GM19193 (cell line): ENCODE data around the gene DEGS2.

Experiments
- POLR2A ChIP-seq: IDR thresholded peaks from 4 replicates; pipeline ENCODE4 v1.6.1; 2011; ENCODE audit not compliant: insufficient read depth, insufficient read length; ENCODE audit errors: extremely low read depth

Gene DEGS2

DNA sequence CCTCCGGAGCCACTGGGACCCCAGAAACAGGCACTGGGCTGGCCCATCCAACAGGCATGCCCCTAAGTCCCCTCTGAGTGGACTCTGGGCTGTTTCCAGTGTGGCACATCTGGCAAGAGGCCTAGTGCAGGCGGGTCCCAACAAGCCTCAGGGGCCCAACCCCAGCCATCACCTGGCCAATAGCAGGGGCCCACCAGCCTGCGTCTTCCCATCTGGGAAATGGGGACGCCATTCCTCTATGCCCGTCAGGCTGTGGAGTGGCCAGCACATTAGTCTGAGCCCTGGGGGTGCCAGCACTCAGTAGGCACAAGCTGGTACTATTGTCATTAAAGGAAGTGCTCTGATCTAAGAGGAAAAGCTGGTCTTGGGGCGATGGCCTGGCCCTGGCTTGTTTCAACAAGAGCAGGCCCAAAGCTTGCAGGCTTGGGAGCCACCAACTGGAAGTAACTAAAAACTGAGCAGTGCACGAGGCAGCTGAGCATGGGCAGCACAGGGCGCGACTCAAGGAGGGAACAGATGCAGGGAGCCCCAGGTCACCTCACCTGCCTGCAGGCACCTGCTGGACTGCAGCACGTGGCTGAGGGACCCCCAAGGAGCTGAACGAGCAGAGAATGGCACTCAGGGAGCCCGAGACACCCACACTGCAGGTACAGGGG lies 8.4 kb downstream of the DEGS2 start:
- TF ChIP-seq POLR2A: no peak

DNA sequence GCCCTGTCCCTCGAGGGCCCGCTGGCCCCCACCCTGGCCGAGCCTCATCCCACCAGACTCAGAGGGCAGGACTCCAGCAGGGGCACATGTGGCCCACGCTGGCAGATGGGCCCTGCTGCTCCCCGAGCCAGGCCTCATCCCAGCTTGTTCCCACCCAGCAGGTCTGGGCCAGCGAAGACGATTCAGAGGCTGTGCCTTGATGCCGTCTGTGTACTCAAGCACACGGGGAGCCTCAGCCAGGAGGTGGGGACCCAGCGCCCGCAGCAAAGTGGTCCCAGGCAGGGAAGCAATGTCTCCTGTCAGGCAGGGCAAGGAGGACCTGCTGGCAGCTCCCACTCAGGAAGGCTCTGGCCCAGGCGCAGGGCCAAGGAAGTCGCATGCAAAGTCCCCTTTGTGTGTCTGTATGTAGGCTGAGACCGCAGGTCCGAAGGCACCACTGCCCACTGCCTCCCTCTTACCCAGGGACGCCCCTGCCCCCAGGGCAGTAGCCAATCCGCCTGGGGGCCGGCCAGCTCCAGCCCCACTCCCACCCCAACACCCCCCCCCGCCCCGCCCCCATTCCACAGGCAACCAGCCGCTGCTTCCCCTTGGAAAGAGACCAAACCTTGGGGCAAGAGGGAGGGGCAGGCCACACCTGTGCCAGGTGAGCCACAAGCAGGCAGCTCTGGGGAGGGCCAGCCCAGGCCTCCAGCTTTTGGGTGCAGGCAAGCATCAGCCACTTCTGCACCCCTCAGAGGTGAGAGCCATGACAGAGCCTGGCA lies 9.4 kb downstream of the DEGS2 start:
- no peak for TF ChIP-seq POLR2A

DNA sequence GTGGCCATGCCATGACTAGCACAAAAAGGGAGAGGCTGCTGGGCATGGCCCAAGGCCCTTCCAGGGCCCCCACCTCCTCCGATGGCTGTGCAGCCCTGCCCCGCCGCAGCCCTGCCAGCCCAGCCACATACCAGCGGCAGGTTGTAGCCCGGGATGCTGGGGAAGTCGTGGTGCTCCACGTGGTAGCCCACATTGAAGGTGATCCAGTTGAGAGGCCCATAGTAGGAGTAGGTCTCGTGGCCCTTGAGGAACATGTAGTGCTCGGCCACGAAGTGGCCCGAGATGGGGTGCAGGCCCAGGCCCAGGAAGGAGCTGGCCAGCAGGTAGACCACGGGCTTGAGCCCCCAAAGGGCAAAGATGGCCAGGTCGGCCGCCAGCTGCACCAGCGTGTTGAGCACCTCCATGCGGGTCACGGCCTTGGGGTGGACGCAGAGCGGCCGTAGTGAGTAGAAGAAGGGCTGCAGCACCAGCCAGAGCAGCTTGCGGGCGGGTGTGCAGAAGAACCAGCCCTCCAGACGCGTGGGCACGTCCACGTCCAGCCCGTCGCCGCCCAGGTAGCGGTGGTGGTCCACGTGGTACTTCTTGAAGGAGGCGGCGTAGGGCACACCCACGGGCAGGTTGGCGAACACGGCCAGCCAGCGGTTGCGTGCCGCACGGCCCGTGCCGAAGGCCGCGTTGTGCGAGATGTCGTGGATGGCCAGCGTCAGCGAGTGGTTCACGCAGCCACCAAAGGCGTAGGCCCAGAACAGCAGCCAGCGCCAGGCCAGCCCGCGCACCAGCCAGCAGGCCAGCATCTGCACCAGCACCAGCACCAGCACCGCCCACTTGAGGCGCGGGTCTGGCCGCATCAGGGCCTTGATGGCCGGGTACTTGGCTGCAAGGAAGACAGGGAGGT lies 10.4 kb downstream of the DEGS2 start:
- TF ChIP-seq POLR2A: no peak

DNA sequence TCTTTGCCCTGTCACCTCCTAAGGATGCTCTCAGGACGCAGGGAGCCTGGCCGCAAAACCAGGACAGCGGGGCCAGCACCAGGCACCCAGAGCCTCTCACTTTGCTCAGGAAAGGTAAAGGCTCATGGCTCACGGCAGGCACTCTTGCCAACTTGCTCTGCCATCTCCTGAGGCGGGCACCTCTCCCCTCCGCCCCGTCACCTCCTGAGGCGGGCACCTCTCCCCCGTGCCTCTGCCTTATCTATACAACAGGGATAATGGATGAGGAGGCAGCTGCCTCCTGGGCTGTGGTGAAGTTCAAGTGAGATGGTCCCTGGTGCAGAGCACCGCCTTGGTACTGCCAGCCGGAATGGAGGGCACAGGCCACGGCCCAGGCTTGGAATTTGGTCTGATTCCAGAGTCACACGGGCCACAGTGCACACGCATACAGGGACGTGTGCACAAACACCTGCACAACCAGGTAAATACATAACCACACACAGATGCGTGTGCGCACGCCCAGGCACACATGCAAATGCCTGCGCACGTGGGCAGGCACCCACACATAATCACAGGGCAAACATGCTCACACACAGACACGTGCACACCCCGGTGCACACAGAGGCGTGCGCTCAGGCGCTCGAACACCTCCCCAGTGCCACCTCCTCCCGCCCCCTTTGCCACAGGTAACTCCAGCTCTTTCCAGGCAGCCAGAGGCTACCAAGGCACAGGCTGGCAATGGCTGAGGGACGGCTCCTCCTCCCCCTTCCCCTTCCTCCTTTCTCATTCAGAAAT lies 11.6 kb downstream of the DEGS2 start:
- no peak for TF ChIP-seq POLR2A

DNA sequence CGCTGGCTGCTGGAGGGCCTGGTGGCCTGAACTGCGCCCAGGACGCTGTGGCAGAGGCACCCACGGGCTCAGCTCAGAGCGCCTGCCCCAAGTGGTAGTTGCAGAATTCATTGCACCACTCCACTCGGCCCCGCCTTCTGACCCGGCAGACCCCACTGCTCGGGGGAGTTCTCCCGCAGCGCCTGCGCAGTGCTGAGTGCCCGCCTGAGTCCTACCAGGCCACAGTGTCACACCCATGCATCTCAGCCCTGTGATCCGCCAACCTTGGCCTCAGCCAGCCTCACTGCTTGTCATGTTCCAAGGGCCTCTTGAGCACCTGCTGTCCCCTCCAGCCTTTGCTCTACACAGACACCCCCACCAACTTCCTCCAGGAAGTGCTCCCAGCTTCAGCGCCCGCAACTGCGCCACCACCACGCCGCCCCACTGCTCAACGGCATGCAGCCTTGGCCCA lies 12.2 kb downstream of the DEGS2 start:
- TF ChIP-seq POLR2A: no peak

DNA sequence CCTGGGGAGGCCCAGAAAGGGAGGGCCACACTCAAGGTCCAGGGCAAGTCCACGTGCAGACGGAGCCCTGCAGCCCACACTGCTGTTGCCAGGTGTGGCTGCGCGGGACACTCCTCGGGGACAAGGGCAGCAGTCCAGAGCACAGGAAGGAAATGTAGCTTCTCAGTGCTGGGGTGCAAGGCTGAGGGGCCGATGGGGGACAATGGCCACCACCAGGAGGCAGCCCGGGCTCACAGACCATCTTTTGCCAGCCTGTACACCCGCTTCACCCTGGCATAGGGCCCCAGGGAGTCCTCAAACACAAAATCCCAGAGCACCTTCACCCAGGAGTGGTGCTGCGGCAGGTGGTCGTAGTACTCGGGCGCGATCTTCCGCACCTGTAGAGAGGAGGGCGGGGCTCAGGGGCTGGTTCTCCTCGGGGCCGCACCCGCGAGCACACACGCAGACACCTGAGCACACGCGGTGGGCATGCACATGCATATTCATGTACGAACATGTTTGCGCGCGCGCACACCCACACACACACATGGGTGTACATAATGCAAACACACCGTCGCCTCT lies 12.8 kb downstream of the DEGS2 start:
- no peak for TF ChIP-seq POLR2A

DNA sequence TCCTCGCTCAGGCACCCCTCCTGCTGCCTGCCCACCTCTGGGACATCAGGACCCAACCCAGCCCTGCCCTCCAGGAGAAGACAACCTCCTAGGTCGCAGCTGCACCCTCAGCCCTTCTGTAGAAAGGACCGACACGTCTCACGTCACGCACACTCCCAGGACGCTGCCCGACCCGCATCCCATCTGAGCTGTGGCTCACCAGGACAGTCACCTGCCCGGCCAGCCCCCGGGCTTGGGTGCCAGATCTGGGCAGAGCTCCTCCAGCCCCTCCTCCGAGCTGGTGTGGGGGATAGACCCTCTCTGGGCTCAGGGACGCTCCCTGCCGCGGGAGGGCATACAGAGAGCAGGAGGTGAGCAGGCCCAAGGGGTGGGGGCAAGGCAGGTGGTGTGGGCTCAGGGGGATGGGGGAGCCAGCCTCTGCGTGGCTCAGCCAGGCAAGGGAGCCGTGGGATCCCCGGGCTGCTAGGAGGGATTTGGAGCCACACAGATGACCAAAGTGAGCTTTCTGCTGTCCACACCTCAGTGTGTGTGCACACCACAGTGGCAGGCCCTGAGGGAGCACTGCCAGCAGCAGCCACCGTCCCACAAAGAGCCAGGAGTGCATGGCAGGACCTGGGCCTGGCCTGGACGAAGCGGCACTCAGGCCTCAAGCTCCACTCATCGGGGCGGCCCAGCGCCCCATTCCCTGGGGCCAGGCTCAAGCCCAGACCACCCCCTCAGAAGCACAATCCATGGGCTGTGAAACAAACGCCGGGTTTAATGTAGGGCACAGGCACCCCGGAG lies 13.6 kb downstream of the DEGS2 start:
- no peak for TF ChIP-seq POLR2A

DNA sequence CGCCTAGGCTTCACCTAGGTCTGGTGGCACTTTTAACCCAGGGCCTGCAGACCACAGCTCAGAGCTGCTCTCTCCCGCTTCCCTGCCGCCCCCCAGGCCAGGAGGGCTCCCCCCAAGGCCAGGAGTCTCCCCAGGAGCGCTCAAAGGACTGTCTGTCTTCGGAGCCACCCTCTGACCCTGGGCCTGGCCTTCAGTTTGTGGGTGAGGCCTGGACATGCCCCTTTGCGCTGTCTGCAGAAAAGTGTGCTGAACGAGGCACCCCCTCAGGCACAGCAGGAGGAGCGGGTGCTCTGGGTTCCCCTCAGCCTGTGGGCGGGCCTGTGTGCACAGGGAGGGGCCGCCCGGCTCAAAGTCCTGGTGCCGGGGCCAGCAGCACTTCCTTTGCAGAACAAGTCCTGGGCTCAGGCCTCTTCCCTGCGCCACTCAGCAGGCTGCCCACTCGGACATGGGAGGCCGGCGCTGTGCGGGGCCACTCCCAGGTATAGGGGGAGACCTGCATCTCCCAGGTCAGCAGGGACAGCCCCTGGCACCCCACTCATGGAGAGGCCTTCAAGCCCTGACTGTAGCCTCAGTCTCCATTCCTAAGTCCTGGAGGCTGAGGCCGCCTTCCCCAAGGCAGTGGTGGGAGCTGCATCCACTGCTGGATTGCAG lies 14.3 kb downstream of the DEGS2 start:
- TF ChIP-seq POLR2A: no peak

DNA sequence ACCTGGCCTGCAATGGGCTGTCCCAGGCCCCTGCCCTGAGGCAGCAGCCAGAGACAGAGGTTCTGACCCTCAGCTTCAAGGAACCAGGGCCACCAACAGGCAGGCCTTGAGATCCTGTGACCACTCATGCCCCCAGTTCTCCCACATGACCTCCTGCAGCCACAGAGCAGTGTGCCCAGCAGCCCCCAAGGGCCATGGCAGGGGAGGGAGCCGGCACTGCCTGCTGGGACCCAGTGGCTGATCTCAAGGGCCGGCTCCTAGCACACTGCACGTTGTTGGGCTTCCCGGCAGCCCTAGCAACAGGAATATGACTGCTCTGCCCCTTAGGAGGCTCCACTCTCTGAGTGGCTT lies 14.8 kb downstream of the DEGS2 start:
- no peak for TF ChIP-seq POLR2A

DNA sequence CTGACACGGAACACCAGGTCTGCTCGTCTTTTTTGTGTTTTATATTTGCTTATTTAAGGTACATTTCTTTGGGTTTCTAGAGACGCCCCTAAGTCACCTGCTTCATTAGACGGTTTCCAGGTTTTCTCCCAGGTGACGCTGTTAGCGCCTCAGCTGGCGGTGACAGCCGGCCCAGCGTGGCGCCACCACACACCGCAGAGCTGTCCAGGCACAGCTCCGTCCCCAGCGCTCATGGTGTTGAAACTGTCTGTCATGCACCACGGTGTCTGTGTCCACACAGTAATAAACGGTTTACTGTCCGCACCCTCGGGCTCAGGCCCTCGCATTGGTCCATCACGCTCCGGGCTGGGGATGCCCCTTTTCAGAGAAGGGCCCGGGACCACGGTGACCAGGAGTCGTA lies 15.5 kb downstream of the DEGS2 start:
- TF ChIP-seq POLR2A: no peak

DNA sequence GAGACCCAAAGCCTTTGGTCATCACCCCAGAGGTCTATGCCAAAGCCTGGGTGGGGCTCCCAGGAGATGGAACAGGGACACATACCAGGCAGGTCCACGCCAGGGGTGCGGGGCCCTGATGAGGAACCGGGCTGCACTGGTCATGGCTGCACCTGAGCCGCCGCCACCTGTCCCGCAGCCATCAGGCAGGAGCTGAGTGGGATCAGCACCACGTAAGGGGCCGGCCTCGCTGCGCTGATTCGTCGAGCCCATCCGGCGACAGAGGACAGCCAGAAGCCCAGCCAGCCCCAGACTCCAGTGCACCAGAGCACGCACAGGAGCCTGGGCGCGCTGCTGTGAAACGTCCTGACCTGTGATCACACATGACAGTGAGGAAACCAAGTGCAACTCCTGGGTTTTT lies 15.9 kb downstream of the DEGS2 start:
- TF ChIP-seq POLR2A: no peak

DNA sequence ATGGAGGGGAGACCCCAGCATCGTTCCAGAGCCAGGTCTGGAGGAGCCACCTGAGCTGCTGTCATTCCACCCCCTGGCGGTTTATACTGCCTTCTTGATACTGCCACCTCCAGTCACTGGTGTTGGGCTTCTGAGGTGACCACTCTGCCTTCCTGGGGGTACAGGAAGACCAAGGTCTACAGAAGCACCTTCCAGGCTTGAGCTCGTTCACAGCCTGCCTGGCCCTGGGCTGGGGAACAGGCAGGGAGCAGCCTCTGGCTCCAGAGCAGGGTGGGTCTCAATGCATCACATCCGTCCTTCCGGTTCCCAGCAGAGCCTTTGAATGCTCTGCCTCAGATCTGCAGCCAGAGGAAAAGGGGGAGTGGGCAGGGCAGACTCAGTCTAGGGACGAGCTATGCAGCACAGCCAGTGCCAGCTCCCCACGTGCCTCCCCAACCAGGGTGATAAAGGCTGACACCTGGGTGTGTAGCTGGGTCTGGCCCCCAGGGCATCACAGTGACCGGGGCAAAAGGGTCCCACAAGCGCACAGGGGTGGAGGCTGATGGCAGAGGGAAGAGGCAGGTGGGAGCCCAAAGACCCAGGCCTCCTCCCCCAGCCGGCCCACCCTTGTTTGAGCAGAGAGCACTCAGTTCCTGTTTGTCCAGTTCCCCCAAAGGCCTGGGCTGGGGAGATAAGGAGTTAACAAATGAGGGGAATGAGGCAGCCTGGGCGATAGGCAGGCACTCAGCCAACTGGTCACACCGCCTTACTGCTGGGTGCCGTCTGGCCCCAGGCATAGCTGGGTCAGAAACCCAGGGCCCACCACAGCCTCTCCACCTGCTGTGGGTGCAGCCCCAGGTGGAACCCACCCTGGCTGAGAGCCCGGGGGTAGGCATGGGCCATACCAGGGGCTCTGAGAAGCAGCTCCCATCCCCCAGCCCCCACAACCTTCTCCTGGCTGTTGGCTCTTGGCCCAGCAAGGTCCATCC lies 17.1 kb downstream of the DEGS2 start:
- no peak for TF ChIP-seq POLR2A
